NT2/D1 (cell line): ENCODE results near the gene CGN.

ENCODE experiments used
- SUZ12 ChIP-seq: IDR thresholded peaks from 2 replicates; pipeline ENCODE4 v1.6.1; 2011; ENCODE audit not compliant: insufficient read length, insufficient read depth; ENCODE audit errors: extremely low read depth
- YY1 ChIP-seq: IDR thresholded peaks from 2 replicates; pipeline ENCODE4 v1.6.1; 2011; ENCODE audit not compliant: insufficient read length, insufficient read depth
- ZNF274 ChIP-seq: IDR thresholded peaks from 2 replicates; pipeline ENCODE4 v1.6.1; 2011; ENCODE audit warnings: mild to moderate bottlenecking, low read depth, low read length

DNA sequence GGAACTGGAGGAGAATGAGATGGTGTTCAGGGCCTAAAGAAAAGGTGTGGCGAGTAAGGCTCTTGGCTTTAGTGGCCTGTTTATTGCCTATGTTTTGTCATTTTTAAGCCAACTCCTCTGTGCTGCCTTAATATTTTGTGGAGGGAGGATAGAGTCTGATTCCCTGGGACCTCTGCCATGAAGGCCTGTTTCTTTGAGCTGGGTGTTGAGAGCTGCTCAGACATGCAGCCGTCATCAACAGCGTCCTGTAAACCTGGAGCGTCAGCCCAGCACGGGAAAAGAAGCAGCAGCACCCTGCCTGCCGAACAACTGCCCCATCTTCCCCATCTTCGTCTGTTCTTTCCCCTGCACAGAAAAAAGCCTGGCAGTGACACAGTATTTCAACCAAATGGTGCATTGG, 73.6 kb downstream of the CGN start:
- TF ChIP-seq YY1 = no peak
- TF ChIP-seq SUZ12 = no peak
- TF ChIP-seq ZNF274 = no peak
